Esophagus (tissue), 2 donors: ENCODE measurements around the gene DLGAP5. TPM values are rescaled to one million over a fixed set of nuclear protein-coding genes. Genes with fewer than 3 reads are reported as not detected.

Source experiments
- H3K27ac ChIP-seq, 2 donors: one replicate each; pipeline ENCODE4 v1.5.1; 2013; ENCODE audit warnings: low read depth in 2 of 2, mild to moderate bottlenecking in 2 of 2, inconsistent platforms in 1 of 2, low read length in 1 of 2, moderate library complexity in 1 of 2
- H3K27me3 ChIP-seq, 2 donors: one replicate each; pipeline ENCODE4 v1.6.1; 2013; ENCODE audit warnings: low read length in 2 of 2, control low read depth in 1 of 2, mild to moderate bottlenecking in 1 of 2; ENCODE audit not compliant: insufficient read depth in 2 of 2, control insufficient read depth in 1 of 2
- H3K36me3 ChIP-seq, 2 donors: one replicate each; pipeline ENCODE4 v1.6.1; 2013; ENCODE audit warnings: low read length in 1 of 2; ENCODE audit not compliant: control insufficient read depth in 2 of 2, insufficient read depth in 2 of 2
- H3K4me1 ChIP-seq, 2 donors: one replicate each; pipeline ENCODE4 v1.6.1; 2013; ENCODE audit warnings: low read length in 1 of 2; ENCODE audit not compliant: control insufficient read depth in 2 of 2, insufficient read depth in 2 of 2
- H3K4me3 ChIP-seq, 2 donors: one replicate each; pipeline ENCODE4 v1.5.1; 2013; ENCODE audit warnings: low read length in 2 of 2, mild to moderate bottlenecking in 2 of 2, low read depth in 1 of 2, moderate library complexity in 1 of 2
- H3K9me3 ChIP-seq, 2 donors: one replicate each; pipeline ENCODE4 v1.6.1; 2013; ENCODE audit warnings: mild to moderate bottlenecking in 2 of 2, low read depth in 1 of 2, low read length in 1 of 2, moderate library complexity in 1 of 2; ENCODE audit not compliant: control insufficient read depth in 2 of 2, insufficient read depth in 1 of 2
- WGBS, 2 donors: extraction: QIAGEN DNeasy Blood & Tissue Kit; methylation state at CpG; one replicate each; pipeline ENCODE4 v1.1.7; 2013; 5-methylcytosine and 5-hydroxymethylcytosine counted together
- polyA plus RNA-seq, 2 donors: library from polyadenylated mRNA; stranded (reverse); fragments of 200-250 nt; gene quantifications; one replicate each; pipeline ENCODE4 v1.2.3, GENCODE V29; 2013
- donor health status: healthy with polysubstance abuse.
- donor health status: Bipolar disorder and iron deficiency.

DLGAP5 gene
- polyA plus RNA-seq, 2 donors: 1.4 to 6.0 TPM

DNA sequence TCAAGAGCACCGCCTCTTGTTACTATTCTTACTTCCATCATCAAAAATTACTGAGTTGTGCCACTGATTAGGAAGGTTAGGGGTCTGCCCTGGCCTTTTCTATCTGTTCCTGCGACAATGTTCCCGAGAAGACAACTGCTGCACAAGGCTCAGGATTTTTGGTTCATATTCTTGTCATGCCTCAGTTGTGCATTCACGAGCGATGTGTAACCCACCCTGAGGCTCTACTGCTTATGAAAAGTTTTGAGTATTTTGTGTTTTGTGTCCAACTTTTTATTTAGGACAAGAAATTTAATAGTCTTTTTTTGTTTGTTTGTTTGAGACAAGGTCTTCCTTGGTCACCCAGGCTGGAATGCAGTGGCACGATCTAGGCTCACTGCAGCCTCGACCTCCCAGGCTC, 85.4 kb downstream of the DLGAP5 start:
- WGBS, 2 donors: 87 to 88% methylated on average over 7 of the region's 7 CpGs
- Histone ChIP-seq H3K27me3 (no peaks in the 10 kb centered on the region), H3K9me3 (no peaks in the 10 kb centered on the region), H3K27ac (no peak overlapping the region), H3K4me3 (no peak overlapping the region), H3K36me3 (no peaks in the 10 kb centered on the region), H3K4me1 (peaks cover 0 to 17% of the 10 kb centered on the region in 2 donors)

- H3K27me3 ChIP-seq: no peaks in the 10 kb centered on the region
- no peaks in the 10 kb centered on the region for H3K36me3 ChIP-seq
- H3K9me3 ChIP-seq: no peaks in the 10 kb centered on the region
- peaks cover 0 to 17% of the 10 kb centered on the region in 2 donors for H3K4me1 ChIP-seq
- 91 to 93% methylated on average over 6 of the region's 6 CpGs for WGBS, 2 donors
- H3K27ac ChIP-seq: peak overlapping the region; percentile 98 to 100
- no peak overlapping the region for H3K4me3 ChIP-seq
These were observed 87.1 kb downstream of the DLGAP5 start for GRCh38 chr14:55103971-55104954.

GRCh38 chr14:55103005-55103640, 88.3 kb downstream of the DLGAP5 start:
- Histone ChIP-seq H3K9me3 (no peaks in the 10 kb centered on the region), H3K4me1 (peaks cover 0 to 15% of the 10 kb centered on the region in 2 donors), H3K36me3 (no peaks in the 10 kb centered on the region), H3K27me3 (no peaks in the 10 kb centered on the region), H3K27ac (peak overlapping the region; percentile 98 to 100), H3K4me3 (peak overlapping the region; percentile 17 to 36)
- 10 to 18% methylated on average over 13 of the region's 13 CpGs for WGBS, 2 donors

DNA sequence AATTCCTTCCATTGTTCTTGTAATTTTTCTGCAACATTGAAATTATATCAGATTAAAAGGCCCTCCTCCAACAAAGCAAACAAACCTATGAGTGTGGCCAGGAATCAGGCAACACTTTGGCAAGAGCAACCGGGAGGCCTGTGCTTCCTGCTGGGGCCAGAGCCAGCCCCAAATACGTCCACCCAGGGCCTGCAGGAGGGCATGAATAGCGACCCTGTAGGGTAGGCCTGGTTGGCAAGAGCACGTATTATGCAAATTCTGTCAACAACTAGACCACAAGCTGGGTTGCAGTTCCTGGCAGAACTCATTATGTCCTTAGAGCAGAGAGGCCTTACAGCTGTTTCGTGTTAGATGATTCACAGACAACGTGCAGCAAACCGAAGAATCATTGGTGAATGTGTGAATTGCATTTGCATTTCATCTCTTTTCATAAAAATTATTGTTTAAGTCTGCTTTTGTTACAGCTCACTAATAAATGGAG, 89.2 kb downstream of the DLGAP5 start:
- peak overlapping the region; percentile 98 for H3K27ac ChIP-seq
- no peaks in the 10 kb centered on the region for H3K9me3 ChIP-seq
- H3K36me3 ChIP-seq: no peaks in the 10 kb centered on the region
- WGBS, 2 donors: 3% methylated on average over 7 of the region's 7 CpGs
- no peaks in the 10 kb centered on the region for H3K27me3 ChIP-seq
- H3K4me1 ChIP-seq: peaks cover 0 to 12% of the 10 kb centered on the region in 2 donors
- peak overlapping the region in 1 of 2 donors; percentile 36 for H3K4me3 ChIP-seq

DNA sequence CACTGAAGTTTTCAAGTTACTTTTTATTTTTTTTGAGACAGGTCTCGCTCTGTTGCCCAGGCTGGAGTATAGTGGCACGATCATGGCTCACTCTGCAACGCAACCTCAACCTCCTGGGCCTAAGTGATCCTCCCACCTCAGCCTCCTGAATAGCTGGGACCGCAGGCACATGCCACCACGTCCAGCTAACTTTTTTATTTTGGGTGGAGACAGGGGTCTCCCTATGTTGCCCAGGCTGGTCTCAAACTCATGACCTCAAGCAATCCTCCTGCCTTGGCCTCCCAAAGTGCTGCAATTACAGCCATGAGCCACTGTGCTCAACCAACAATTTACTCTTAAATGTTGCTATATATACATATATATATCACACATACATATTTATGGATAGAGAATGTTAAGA, 89.7 kb downstream of the DLGAP5 start:
- Histone ChIP-seq H3K4me3 (no peak overlapping the region), H3K27ac (peak overlapping the region; percentile 98), H3K36me3 (no peaks in the 10 kb centered on the region), H3K27me3 (no peaks in the 10 kb centered on the region), H3K4me1 (peaks cover 0 to 12% of the 10 kb centered on the region in 2 donors), H3K9me3 (no peaks in the 10 kb centered on the region)
- 90 to 91% methylated on average over 5 of the region's 5 CpGs for WGBS, 2 donors

DNA sequence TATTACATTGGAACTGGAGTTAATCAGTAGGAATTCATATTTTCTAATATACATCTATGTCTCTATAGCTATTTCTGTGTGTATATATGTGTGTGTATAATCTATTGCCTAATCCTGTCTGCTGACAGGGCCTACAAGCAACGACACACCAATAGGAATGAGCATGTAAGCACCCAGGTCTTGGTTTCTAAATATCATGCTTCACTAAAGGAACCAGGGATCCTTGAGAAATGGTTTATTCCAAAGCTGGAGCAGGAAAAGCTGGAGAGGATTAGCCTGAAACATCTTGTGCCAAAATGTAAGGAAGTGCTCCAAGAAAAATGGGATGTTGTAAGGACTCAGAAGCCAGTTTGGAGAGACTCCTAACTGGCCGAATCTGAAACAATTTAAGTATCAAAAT, 91.6 kb downstream of the DLGAP5 start:
- Histone ChIP-seq H3K27me3 (no peaks in the 10 kb centered on the region), H3K4me3 (no peak overlapping the region), H3K9me3 (no peaks in the 10 kb centered on the region), H3K27ac (peak overlapping the region; percentile 34 to 55), H3K4me1 (peaks cover 0 to 12% of the 10 kb centered on the region in 2 donors), H3K36me3 (no peaks in the 10 kb centered on the region)
- 34 to 46% methylated on average over 2 of the region's 2 CpGs for WGBS, 2 donors

- Histone ChIP-seq H3K27ac (peak overlapping the region; percentile 67 to 82), H3K27me3 (no peaks in the 10 kb centered on the region), H3K4me1 (peaks cover 0 to 2% of the 10 kb centered on the region in 2 donors), H3K36me3 (no peaks in the 10 kb centered on the region), H3K9me3 (no peaks in the 10 kb centered on the region), H3K4me3 (no peak overlapping the region)
- WGBS, 2 donors: 79 to 94% methylated on average over 1 of the region's 1 CpG
These were observed 92.9 kb downstream of the DLGAP5 start for GRCh38 chr14:55098561-55098898.

Other genes with a start within 250 kb of the DLGAP5 start
- 1 to 10 TPM; 2.2 to 2.5 TPM for gene WDHD1, start 164.5 kb downstream of the DLGAP5 start, polyA plus RNA-seq
- 1 to 10 TPM; 3.0 to 3.4 TPM for gene SOCS4, start 164.3 kb downstream of the DLGAP5 start, polyA plus RNA-seq
- gene MAPK1IP1L, start 139.9 kb downstream of the DLGAP5 start, polyA plus RNA-seq: 10 to 100 TPM; 25.4 to 35.8 TPM
- 100 to 1,000 TPM; 412 to 630 TPM for gene LGALS3, start 62.3 kb downstream of the DLGAP5 start, polyA plus RNA-seq
- 10 to 100 TPM; 24.3 to 36.8 TPM for gene FBXO34, start 79.8 kb upstream of the DLGAP5 start, polyA plus RNA-seq
- gene ATG14, start 220.2 kb upstream of the DLGAP5 start, polyA plus RNA-seq: 1 to 10 TPM; 4.2 to 5.8 TPM
- gene TBPL2, start 249.0 kb upstream of the DLGAP5 start, polyA plus RNA-seq: not detected